Calu3 (cell line): ENCODE data around the gene F12. TPM values are rescaled to one million over a fixed set of nuclear protein-coding genes. Genes with fewer than 3 reads are reported as not detected.
A peak's percentile ranks its signal among the peaks of the same experiment; 100 is the strongest.

Source experiments
- BruUV-seq: library from RNA; stranded (reverse); fragments of 400-500 nt; replicated peaks from 2 replicates; lab custom pipeline; 2021; lab: Mats Ljungman, UMichigan
- CTCF ChIA-PET: fragments of 300-600 bp; sonication (Branson Sonifier 250); formaldehyde crosslinking; loops from one replicate; lab custom pipeline; 2022; ENCODE audit warnings: antibody characterized with exemption; lab: Charles Lee
- DNase-seq: peaks from one replicate; pipeline ENCODE4 v3.0.0; 2022
- H3K27ac Mint-ChIP-seq: one replicate; pipeline ENCODE4 v1.8.0; 2022; ENCODE audit warnings: mixed read lengths; ENCODE audit not compliant: unreplicated experiment
- H3K27me3 Mint-ChIP-seq: one replicate; pipeline ENCODE4 v1.8.0; 2022; ENCODE audit warnings: mixed read lengths; ENCODE audit not compliant: unreplicated experiment
- H3K36me3 Mint-ChIP-seq: one replicate; pipeline ENCODE4 v1.8.0; 2022; ENCODE audit warnings: mild to moderate bottlenecking, moderate library complexity, mixed read lengths; ENCODE audit not compliant: insufficient read depth, unreplicated experiment
- H3K4me1 Mint-ChIP-seq: one replicate; pipeline ENCODE4 v1.8.0; 2022; ENCODE audit warnings: mild to moderate bottlenecking, low read depth, mixed read lengths; ENCODE audit not compliant: unreplicated experiment
- H3K4me3 Mint-ChIP-seq: one replicate; pipeline ENCODE4 v1.8.0; 2022; ENCODE audit warnings: mild to moderate bottlenecking, low read depth, moderate library complexity, mixed read lengths; ENCODE audit not compliant: unreplicated experiment
- H3K9me3 Mint-ChIP-seq: one replicate; pipeline ENCODE4 v1.8.0; 2022; ENCODE audit warnings: low read depth, mixed read lengths; ENCODE audit not compliant: unreplicated experiment
- CTCF ChIP-seq: fragments of 200-600 bp; IDR thresholded peaks from one replicate; pipeline ENCODE4 v1.8.0; 2022; ENCODE audit warnings: antibody characterized with exemption; ENCODE audit not compliant: unreplicated experiment
- intact Hi-C: fragments of 100-400 bp; cut with micrococcal nuclease; formaldehyde crosslinking; loops from one replicate; pipeline ENCODE4 v1.10.0; 2022; ENCODE audit not compliant: unreplicated experiment
- total RNA-seq: library from RNA; stranded (reverse); gene quantifications from 2 replicates; pipeline ENCODE4 v1.2.3, GENCODE V29; 2022

Gene F12
- total RNA-seq, 1 experiment from 2014 or later = 14.3 TPM

GRCh38 chr5:177428574-177429217 is 19.3 kb upstream of the F12 start:
- BruUV-seq = no TSS peak
- CTCF ChIA-PET = interaction anchor here (0.8 kb wide), 1 partner anchor 17 kb away, joined by 3 read pairs; the partner anchor contains the start of gene PRR7
- Mint-ChIP-seq H3K27ac (peak overlapping the region; percentile 30), H3K27me3 (peaks cover 12% of the 10 kb centered on the region), H3K4me1 (peaks cover 34% of the 10 kb centered on the region), H3K4me3 (no peak overlapping the region), H3K36me3 (peaks cover 73% of the 10 kb centered on the region), H3K9me3 (no peaks in the 10 kb centered on the region)
- TF ChIP-seq CTCF = no peak
- no peak for DNase-seq
- intact Hi-C loops = no loop called here

DNA sequence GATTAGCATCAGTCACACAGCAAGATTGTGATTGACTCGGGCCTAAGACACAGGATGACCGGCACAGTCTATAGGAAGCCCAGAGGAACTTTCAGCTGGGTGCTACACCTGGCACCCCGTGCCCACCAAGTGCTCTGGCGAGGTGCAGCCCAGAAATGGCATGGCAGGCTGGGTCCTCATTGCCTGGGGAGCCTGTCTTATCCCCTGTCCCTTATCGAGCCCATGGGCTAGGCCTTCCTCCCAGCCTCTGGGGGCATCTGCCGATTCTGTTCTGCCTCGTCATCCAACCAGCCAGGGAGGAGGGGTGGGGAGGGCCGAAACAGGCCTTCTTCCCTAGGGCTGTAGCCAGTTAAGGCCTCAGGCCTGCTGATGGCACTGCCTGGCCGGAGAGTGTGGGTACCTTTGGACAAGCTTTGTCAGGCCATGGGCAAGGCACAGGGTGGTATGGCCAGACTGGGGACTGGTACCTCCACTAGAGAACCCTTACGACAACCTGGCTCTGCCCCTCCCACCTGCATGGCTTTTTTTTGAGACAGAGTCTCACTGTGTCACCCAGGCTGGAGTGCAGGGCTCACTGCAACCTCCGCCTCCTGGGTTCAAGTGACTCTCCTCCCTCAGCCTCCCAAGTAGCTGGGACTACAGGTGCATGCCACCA is 18.7 kb upstream of the F12 start:
- Mint-ChIP-seq H3K36me3 (peaks cover 69% of the 10 kb centered on the region), H3K27me3 (peaks cover 12% of the 10 kb centered on the region), H3K4me3 (peak overlapping the region; percentile 93), H3K9me3 (no peaks in the 10 kb centered on the region), H3K27ac (peak overlapping the region; percentile 100), H3K4me1 (peaks cover 34% of the 10 kb centered on the region)
- CTCF ChIA-PET = interaction anchor here (1.2 to 3.6 kb wide), 3 partner anchors 25 to 100 kb away, joined by 3 to 33 read pairs (median 23); no protein-coding TSS in a partner anchor
- no peak for TF ChIP-seq CTCF
- BruUV-seq = no TSS peak
- no peak for DNase-seq
- intact Hi-C loops = no loop called here

DNA sequence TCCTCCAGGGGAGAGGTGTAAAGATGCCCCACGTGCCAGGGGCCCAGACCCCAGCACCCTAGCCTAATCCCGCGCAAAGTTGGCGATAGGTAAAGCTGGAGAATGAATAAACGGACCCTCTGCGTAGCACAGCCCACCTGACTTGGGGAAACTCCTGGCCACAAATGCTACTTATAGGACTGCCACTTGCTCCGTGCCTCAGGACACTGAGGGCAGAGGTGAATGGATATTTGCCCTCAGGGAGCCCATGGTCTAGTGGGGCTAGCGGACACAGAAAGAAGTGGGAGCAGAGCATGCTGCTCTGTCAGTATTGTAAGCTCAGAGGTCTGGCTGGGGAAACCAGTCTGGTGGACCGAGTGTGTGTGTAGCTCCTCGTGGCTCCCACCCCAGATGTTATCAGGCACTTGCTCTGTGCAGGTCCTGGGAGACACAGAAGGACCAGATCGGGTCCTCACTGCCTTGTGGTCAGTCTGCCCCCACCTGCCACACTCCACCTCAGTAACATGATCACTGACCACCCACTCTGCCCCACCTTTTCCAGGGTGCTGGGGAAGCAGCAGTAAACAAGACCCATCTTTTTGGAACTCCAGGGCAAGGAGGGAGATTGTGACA is 18.0 kb upstream of the F12 start:
- Mint-ChIP-seq H3K36me3 (peaks cover 63% of the 10 kb centered on the region), H3K9me3 (no peaks in the 10 kb centered on the region), H3K27me3 (peaks cover 12% of the 10 kb centered on the region), H3K27ac (peak overlapping the region; percentile 100), H3K4me3 (peak overlapping the region; percentile 93), H3K4me1 (peaks cover 34% of the 10 kb centered on the region)
- TF ChIP-seq CTCF = no peak
- BruUV-seq = TSS peak; percentile 75
- CTCF ChIA-PET = interaction anchor here (1.2 to 3.6 kb wide), 6 partner anchors 10 to 99 kb away, joined by 3 to 33 read pairs (median 6); no protein-coding TSS in a partner anchor
- DNase-seq = no peak
- intact Hi-C loops = no loop called here

GRCh38 chr5:177426566-177427210 is 17.3 kb upstream of the F12 start, which contains the start of gene GRK6:
Gene GRK6 (plus strand): TSS chr5:177426676. CDS start chr5:177426846, 170 bp downstream.
- DNase-seq = peak; percentile 57
- Mint-ChIP-seq H3K9me3 (no peaks in the 10 kb centered on the region), H3K27me3 (peaks cover 12% of the 10 kb centered on the region), H3K36me3 (peaks cover 63% of the 10 kb centered on the region), H3K4me3 (peak within 1 kb of the TSS; percentile 93), H3K27ac (peak within 1 kb of the TSS; percentile 100), H3K4me1 (peaks cover 34% of the 10 kb centered on the region)
- TF ChIP-seq CTCF = no peak
- CTCF ChIA-PET = interaction anchor here (0.5 to 3.6 kb wide), 12 partner anchors 10 to 173 kb away, joined by 3 to 33 read pairs (median 4); no protein-coding TSS in a partner anchor
- no TSS peak for BruUV-seq
- intact Hi-C loops = no loop called here
